Renal pelvis (tissue), 3 donors: ENCODE measurements around the gene TUBB1. TPM values are rescaled to one million over a fixed set of nuclear protein-coding genes. Genes with fewer than 3 reads are reported as not detected.

Experiments used
- polyA plus RNA-seq, 3 donors: library from polyadenylated mRNA; unstranded; fragments of 120-200 nt; gene quantifications; one replicate each; pipeline ENCODE4 v1.2.1, GENCODE V29; 2013; ENCODE audit not compliant: insufficient read length in 3 of 3

Gene TUBB1
- polyA plus RNA-seq, 3 donors: 1.6 to 3.2 (median 2.5) TPM

Other genes starting within 250 kb of the TUBB1 start
- gene GNAS-AS1, start 168.5 kb upstream of the TUBB1 start, polyA plus RNA-seq: 1 to 10 TPM in 2 of 3 donors, under 1 TPM in 1; 0.83 to 1.4 (median 1.3) TPM
- gene GNAS, start 166.7 kb upstream of the TUBB1 start, polyA plus RNA-seq: 1,000 to 10,000 TPM; 1,780 to 2,253 (median 1,937) TPM
- gene NELFCD, start 38.2 kb upstream of the TUBB1 start, polyA plus RNA-seq: 100 to 1,000 TPM; 129 to 156 (median 149) TPM
- 10 to 100 TPM; 74.9 to 80.5 (median 79.5) TPM for gene CTSZ, start 12.2 kb upstream of the TUBB1 start, polyA plus RNA-seq
- 100 to 1,000 TPM; 155 to 257 (median 174) TPM for gene ATP5F1E, start 12.9 kb downstream of the TUBB1 start, polyA plus RNA-seq
- 10 to 100 TPM; 62.2 to 72.7 (median 65.6) TPM for gene PRELID3B, start 23.4 kb downstream of the TUBB1 start, polyA plus RNA-seq
- under 1 TPM; 0.09 TPM for gene ZNF831, start 144.4 kb downstream of the TUBB1 start, polyA plus RNA-seq